ENCODE results near the gene ANXA11.
"Not testable (repeated sequence)": the region's sequence is repeated elsewhere in the genome, so short reads cannot be mapped to it uniquely, and the experiment has no call there.

The ANXA11 gene

GRCh38 chr10:80205477-80206276 lies at the start of gene ANXA11:
Gene ANXA11 (minus strand): TSS chr10:80205537. CDS start chr10:80172861, 32,676 bp downstream.
- peak; percentile 19 for DNase-seq

- DNase-seq = not testable (repeated sequence)
These were observed 49.4 kb upstream of the ANXA11 start for GRCh38 chr10:80254726-80255125.

DNA sequence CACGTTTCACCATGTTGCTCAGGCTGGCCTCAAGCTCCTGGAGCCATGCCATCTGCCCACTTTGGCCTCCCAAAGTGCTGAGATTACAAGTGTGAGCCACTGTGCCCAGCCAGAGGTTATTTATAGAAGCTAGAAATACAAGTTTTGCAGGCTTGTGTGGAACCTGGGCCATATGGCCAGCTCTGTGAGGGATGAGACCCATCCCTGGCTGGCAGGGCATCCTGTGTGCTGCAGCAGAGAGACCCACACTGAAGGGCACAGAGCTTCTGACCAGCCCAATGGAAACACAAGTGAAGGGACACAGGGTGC lies 48.6 kb upstream of the ANXA11 start:
- not testable (repeated sequence) for DNase-seq

GRCh38 chr10:80253266-80253962 lies 48.1 kb upstream of the ANXA11 start:
- DNase-seq = no peak

DNA sequence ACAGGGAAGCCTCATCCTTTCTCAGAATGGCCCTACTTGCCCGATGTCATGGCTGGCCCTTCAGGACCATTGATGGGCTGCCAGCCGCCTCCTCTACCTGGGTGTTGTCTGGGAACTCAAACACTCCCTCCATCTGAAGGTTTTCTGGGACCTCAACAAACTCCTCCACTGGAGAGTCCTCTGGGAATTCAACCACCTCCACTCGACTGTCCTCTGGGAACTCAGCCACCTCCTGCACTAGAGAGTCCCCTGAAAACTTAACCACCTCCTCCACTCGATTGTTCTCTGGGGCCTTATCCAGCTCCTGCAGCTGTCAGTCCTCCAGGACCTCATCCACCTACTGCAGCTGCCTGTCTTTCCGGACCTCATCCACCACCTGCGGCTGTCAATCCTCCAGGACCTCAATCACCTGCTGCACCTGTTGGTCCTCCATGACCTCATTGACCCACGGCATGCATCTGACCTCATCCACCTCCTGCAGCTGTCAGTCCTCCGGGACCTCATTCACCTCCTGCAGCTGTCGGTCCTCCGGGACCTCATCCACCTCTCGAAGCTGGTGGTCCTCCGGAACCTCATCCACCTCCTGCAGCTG lies 47.1 kb upstream of the ANXA11 start:
- DNase-seq = no peak

DNA sequence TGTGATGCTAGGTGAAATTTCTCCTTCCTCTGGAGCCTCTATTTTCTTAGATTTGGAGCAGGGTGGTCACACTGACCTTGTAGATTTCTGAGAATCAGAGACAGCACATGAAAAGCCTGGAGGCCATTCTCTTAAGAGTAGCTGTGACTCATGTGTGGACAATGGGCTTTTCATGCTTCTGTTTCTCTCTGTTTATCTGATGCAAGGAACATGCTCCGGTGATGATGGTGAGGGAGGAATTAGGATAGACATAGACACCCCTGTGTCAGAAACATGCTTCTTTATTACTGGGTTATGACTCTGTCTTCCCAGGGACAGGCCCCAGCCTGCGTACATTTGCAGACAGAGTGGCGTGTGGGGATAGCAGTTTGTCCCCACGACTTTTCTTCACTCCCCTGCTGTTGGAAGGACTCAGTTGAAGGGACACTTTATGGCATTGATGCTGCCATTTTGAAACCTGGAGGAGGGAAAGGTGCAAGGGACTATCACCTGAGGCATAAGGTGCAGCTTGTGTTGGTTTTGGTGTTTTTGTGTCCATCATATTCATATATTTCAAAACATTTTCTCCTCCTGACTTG lies 46.5 kb upstream of the ANXA11 start:
- not testable (repeated sequence) for DNase-seq

DNA sequence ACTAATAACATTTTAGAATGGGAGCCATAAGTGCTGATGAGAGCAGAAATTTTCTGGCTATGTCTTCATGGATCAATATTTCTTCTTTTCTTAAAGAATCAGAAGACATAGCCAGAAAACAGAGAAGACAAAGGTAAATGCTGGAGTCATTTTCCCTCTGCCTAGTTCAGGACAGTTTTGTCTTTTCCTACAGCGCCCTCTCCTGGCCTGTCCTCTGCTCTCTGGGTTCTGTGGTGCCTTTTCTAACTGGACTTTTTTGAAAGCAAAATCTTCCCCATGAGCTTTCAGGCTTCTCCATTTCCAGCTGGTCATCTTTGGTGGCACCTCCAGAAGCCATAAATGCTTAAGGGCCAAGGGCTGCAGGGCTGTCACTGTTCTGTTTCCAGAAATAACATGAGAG lies 45.1 kb upstream of the ANXA11 start:
- not testable (repeated sequence) for DNase-seq

- DNase-seq = not testable (repeated sequence)
These were observed 44.6 kb upstream of the ANXA11 start for GRCh38 chr10:80249906-80250305.

GRCh38 chr10:80247611-80248010 lies 42.3 kb upstream of the ANXA11 start:
- DNase-seq = not testable (repeated sequence)

GRCh38 chr10:80244371-80244770 lies 39.0 kb upstream of the ANXA11 start:
- not testable (repeated sequence) for DNase-seq

- not testable (repeated sequence) for DNase-seq
These were observed 37.0 kb upstream of the ANXA11 start for GRCh38 chr10:80242341-80242740.

GRCh38 chr10:80236457-80236856 lies 31.1 kb upstream of the ANXA11 start:
- not testable (repeated sequence) for DNase-seq

- not testable (repeated sequence) for DNase-seq
These were observed 29.2 kb upstream of the ANXA11 start for GRCh38 chr10:80234331-80235235.

DNA sequence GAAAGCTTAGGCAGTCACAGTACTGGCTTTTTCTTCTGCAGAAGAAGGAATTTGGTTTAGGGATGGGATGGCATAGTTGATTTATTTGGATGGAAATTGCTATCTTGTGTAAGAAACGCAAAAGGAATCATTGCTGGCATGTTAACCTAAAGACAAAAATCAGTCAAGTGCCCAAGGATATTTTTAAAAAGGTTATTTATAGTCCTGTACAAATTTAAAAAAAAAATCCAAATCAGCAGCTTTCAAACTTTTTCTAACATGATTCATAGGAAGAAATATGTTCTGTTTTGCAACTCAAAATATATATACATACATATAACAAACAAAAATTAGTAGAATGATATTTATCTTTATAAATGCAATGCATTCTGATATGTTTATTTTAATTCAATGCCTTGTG lies 28.5 kb upstream of the ANXA11 start:
- not testable (repeated sequence) for DNase-seq

GRCh38 chr10:80226723-80227122 lies 21.4 kb upstream of the ANXA11 start:
- DNase-seq = not testable (repeated sequence)

GRCh38 chr10:80223031-80223419 lies 17.7 kb upstream of the ANXA11 start:
- not testable (repeated sequence) for DNase-seq

DNA sequence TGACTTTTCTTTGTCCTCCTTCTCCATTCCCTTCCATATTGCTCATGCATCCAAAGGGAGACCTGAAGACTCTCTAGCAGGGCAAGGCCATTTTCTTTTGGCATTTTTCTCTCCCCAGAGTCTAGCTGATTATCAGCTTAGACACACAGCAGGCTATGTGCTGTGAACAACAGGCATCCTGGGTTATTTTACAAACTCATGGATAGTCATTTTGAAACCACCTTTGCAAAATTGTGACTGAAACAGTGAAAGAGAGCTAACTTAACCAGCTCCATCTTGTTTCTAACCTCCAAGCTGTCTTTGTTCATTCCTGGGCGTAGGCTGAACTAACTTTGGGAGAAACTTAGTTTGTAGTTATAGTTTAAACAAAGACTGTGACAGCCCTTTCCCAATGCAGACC lies 13.5 kb upstream of the ANXA11 start:
- not testable (repeated sequence) for DNase-seq

DNA sequence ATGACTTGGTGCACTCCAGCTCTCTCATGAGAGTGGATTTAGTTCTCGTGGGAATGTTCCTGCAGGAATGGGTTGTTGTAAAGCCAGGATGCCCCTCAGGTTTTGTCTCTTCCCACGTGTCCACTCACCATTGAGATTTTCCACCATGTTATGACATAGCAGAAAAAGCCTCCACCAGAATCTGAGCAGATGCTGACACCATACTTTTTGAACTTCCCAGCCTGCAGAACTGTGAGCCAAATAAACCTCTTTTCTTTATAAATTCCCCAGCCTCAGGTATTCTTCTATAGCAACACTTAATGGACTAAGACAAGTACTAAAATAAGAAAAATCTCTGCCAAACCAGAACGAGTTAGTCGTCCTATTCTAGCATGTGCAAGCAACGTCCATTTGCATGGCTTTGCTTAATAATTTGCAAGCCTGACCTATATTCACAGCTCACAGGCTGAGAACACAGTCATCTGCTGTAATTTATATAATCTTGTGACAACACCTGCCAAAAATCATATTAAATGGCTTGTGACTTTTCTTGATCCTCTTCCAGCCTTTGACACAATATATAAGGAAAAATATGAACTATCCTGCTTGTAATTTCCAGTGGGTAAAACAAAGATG lies 9.1 kb upstream of the ANXA11 start:
- DNase-seq = not testable (repeated sequence)

GRCh38 chr10:80212535-80213115 lies 7.3 kb upstream of the ANXA11 start:
- not testable (repeated sequence) for DNase-seq

DNA sequence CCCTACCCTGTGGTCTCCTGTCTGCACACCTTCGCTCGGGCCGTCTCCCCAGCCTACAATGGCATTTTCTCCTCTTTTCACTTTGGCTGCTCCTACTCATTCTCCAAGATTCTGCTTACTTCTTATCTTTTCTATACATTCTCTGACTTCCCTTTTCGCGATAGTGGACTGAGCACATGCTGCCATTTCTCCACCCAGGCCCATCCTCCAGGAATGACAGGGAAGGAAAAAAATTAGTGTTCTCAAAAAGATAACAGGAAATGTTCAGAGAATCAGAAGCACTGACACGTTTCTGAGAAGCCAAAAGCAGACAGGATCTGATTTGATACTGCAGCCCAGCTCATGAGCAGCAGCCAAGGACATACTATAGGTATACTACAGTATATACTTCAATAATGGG lies 6.4 kb upstream of the ANXA11 start:
- DNase-seq = no peak

DNA sequence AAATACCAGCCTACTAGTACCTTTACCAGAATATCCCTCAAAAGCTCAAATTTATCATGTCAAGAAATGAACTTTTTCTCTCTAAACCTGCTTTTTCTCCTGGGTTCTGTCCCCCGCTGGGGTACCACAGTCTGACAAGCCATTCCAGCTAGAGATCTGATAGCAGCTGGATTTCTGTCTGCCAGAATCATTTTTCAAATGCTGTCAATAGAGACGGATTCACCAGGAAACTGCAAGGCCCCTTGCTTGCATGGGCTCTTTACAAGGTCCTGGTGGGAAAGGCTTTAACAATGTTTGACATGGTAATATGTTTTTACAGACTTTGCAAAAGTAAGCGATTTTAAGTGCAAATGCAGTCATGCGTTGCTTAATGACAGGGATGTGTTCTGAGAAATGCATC lies 4.9 kb upstream of the ANXA11 start:
- no peak for DNase-seq

Measured in NCI-H1048 (cell line).